Immature natural killer cell (primary cell): ENCODE data around the gene GPC1. TPM values are rescaled to one million over a fixed set of nuclear protein-coding genes. Genes with fewer than 3 reads are reported as not detected.

ENCODE experiments used
- DNase-seq, 3 donors: peaks; one replicate each; pipeline ENCODE4 v3.0.0; 2022; ENCODE audit warnings: mixed read lengths in 1 of 3
- H3K27ac Mint-ChIP-seq, 6 donors: one replicate each; pipeline ENCODE4 v1.8.0; 2020; ENCODE audit warnings: mixed read lengths in 6 of 6, mild to moderate bottlenecking in 5 of 6, inconsistent platforms in 4 of 6, moderate library complexity in 3 of 6
- H3K27me3 Mint-ChIP-seq, 3 donors: one replicate each; pipeline ENCODE4 v1.8.0; 2020 to 2021; ENCODE audit warnings: low read depth in 3 of 3, mild to moderate bottlenecking in 3 of 3, mixed read lengths in 3 of 3, moderate library complexity in 3 of 3, inconsistent platforms in 1 of 3
- H3K36me3 Mint-ChIP-seq, 3 donors: one replicate each; pipeline ENCODE4 v1.8.0; 2020; ENCODE audit warnings: mixed read lengths in 3 of 3, inconsistent platforms in 2 of 3, mild to moderate bottlenecking in 2 of 3
- H3K4me1 Mint-ChIP-seq, 2 donors: one replicate each; pipeline ENCODE4 v1.8.0; 2020; ENCODE audit warnings: inconsistent platforms in 2 of 2, mild to moderate bottlenecking in 2 of 2, mixed read lengths in 2 of 2, moderate library complexity in 1 of 2
- H3K4me3 Mint-ChIP-seq, 5 donors: one replicate each; pipeline ENCODE4 v1.8.0; 2020; ENCODE audit warnings: mild to moderate bottlenecking in 5 of 5, mixed read lengths in 5 of 5, inconsistent platforms in 3 of 5, moderate library complexity in 3 of 5
- H3K9me3 Mint-ChIP-seq, 6 donors: one replicate each; pipeline ENCODE4 v1.8.0; 2020; ENCODE audit warnings: mild to moderate bottlenecking in 6 of 6, mixed read lengths in 6 of 6, inconsistent platforms in 4 of 6, moderate library complexity in 3 of 6
- polyA plus RNA-seq, 3 donors: library from polyadenylated mRNA; unstranded; fragments of 300-500 nt; fragmentation: Illumina TruSeq; gene quantifications; one replicate each; pipeline ENCODE4 v1.2.3, GENCODE V29; 2021

The GPC1 gene
- polyA plus RNA-seq, 3 donors from 2014 or later, result not detected

- H3K36me3 Mint-ChIP-seq, result peaks cover 4 to 7% (median 6%) of the 10 kb centered on the region in 3 donors
- no peak overlapping the region for H3K4me3 Mint-ChIP-seq
- no peaks in the 10 kb centered on the region for H3K27me3 Mint-ChIP-seq
- DNase-seq, result no peak
- peaks cover 0 to 2% of the 10 kb centered on the region in 2 donors for H3K4me1 Mint-ChIP-seq
- no peak overlapping the region for H3K27ac Mint-ChIP-seq
- no peaks in the 10 kb centered on the region for H3K9me3 Mint-ChIP-seq
Measured at GRCh38 chr2:240467149-240467642, 31.7 kb downstream of the GPC1 start.

GRCh38 chr2:240467659-240468302 lies 32.3 kb downstream of the GPC1 start:
- Mint-ChIP-seq H3K9me3 (no peaks in the 10 kb centered on the region), H3K36me3 (peaks cover 4 to 7% (median 6%) of the 10 kb centered on the region in 3 donors), H3K27me3 (no peaks in the 10 kb centered on the region), H3K27ac (no peak overlapping the region), H3K4me3 (no peak overlapping the region), H3K4me1 (peaks cover 0 to 2% of the 10 kb centered on the region in 2 donors)
- DNase-seq, result no peak

GRCh38 chr2:240468303-240469238 lies 33.1 kb downstream of the GPC1 start:
- peaks cover 7 to 13% (median 10%) of the 10 kb centered on the region in 3 donors for H3K36me3 Mint-ChIP-seq
- DNase-seq, result no peak
- peaks cover 0 to 2% of the 10 kb centered on the region in 2 donors for H3K4me1 Mint-ChIP-seq
- H3K27ac Mint-ChIP-seq, result no peak overlapping the region
- H3K27me3 Mint-ChIP-seq, result no peaks in the 10 kb centered on the region
- H3K9me3 Mint-ChIP-seq, result peaks cover 0 to 7% (median 6%) of the 10 kb centered on the region in 6 donors
- no peak overlapping the region for H3K4me3 Mint-ChIP-seq

GRCh38 chr2:240469239-240469636 lies 33.8 kb downstream of the GPC1 start:
- Mint-ChIP-seq H3K9me3 (peaks cover 0 to 12% (median 10%) of the 10 kb centered on the region in 6 donors), H3K36me3 (peaks cover 10 to 16% (median 14%) of the 10 kb centered on the region in 3 donors), H3K27me3 (no peaks in the 10 kb centered on the region), H3K4me1 (peaks cover 0 to 2% of the 10 kb centered on the region in 2 donors), H3K27ac (no peak overlapping the region), H3K4me3 (peak overlapping the region in 1 of 5 donors; percentile 38)
- no peak for DNase-seq

GRCh38 chr2:240469740-240470139 lies 34.3 kb downstream of the GPC1 start:
- DNase-seq, result no peak
- Mint-ChIP-seq H3K4me1 (no peaks in the 10 kb centered on the region), H3K27ac (no peak overlapping the region), H3K27me3 (no peaks in the 10 kb centered on the region), H3K9me3 (peaks cover 0 to 17% (median 14%) of the 10 kb centered on the region in 6 donors), H3K4me3 (peak overlapping the region in 1 of 5 donors; percentile 38), H3K36me3 (peaks cover 12 to 19% (median 17%) of the 10 kb centered on the region in 3 donors)

- Mint-ChIP-seq H3K27ac (no peak overlapping the region), H3K27me3 (peaks cover 0 to 2% (median 0%) of the 10 kb centered on the region in 3 donors), H3K4me3 (no peak overlapping the region), H3K4me1 (no peaks in the 10 kb centered on the region), H3K9me3 (peaks cover 0 to 21% (median 17%) of the 10 kb centered on the region in 6 donors), H3K36me3 (peaks cover 16 to 23% (median 21%) of the 10 kb centered on the region in 3 donors)
- DNase-seq, result no peak
Measured at GRCh38 chr2:240472078-240472790, 36.8 kb downstream of the GPC1 start.

GRCh38 chr2:240473211-240473610 lies 37.7 kb downstream of the GPC1 start:
- Mint-ChIP-seq H3K36me3 (peaks cover 16 to 23% (median 21%) of the 10 kb centered on the region in 3 donors), H3K27ac (no peak overlapping the region), H3K27me3 (peaks cover 0 to 2% (median 0%) of the 10 kb centered on the region in 3 donors), H3K4me3 (no peak overlapping the region), H3K4me1 (no peaks in the 10 kb centered on the region), H3K9me3 (peaks cover 0 to 21% (median 17%) of the 10 kb centered on the region in 6 donors)
- DNase-seq, result no peak

GRCh38 chr2:240477916-240478315 lies 42.5 kb downstream of the GPC1 start:
- peaks cover 10 to 22% (median 21%) of the 10 kb centered on the region in 3 donors for H3K36me3 Mint-ChIP-seq
- no peak overlapping the region for H3K4me3 Mint-ChIP-seq

GRCh38 chr2:240478346-240479110 lies 43.1 kb downstream of the GPC1 start:
- no peak overlapping the region for H3K4me3 Mint-ChIP-seq
- peaks cover 0 to 15% (median 10%) of the 10 kb centered on the region in 6 donors for H3K9me3 Mint-ChIP-seq
- no peaks in the 10 kb centered on the region for H3K4me1 Mint-ChIP-seq
- no peak for DNase-seq
- peaks cover 0 to 2% (median 0%) of the 10 kb centered on the region in 3 donors for H3K27me3 Mint-ChIP-seq
- peak overlapping the region in 1 of 6 donors; percentile 41 for H3K27ac Mint-ChIP-seq
- H3K36me3 Mint-ChIP-seq, result peaks cover 10 to 17% (median 17%) of the 10 kb centered on the region in 3 donors

More at GRCh38 chr2:240477916-240478315, 42.5 kb downstream of the GPC1 start:
- Mint-ChIP-seq H3K4me1 (no peaks in the 10 kb centered on the region), H3K9me3 (peaks cover 0 to 21% (median 16%) of the 10 kb centered on the region in 6 donors), H3K27ac (no peak overlapping the region), H3K27me3 (peaks cover 0 to 2% (median 0%) of the 10 kb centered on the region in 3 donors)
- DNase-seq, result no peak

GRCh38 chr2:240479111-240479501 lies 43.6 kb downstream of the GPC1 start:
- H3K4me1 Mint-ChIP-seq, result no peaks in the 10 kb centered on the region
- no peak for DNase-seq
- H3K4me3 Mint-ChIP-seq, result no peak overlapping the region
- peak overlapping the region in 1 of 6 donors; percentile 41 for H3K27ac Mint-ChIP-seq
- peaks cover 0 to 2% (median 0%) of the 10 kb centered on the region in 3 donors for H3K27me3 Mint-ChIP-seq
- H3K36me3 Mint-ChIP-seq, result peaks cover 6 to 17% (median 16%) of the 10 kb centered on the region in 3 donors
- peaks cover 0 to 10% (median 6%) of the 10 kb centered on the region in 6 donors for H3K9me3 Mint-ChIP-seq

GRCh38 chr2:240480834-240481623 lies 45.6 kb downstream of the GPC1 start:
- Mint-ChIP-seq H3K4me1 (no peaks in the 10 kb centered on the region), H3K36me3 (peaks cover 0 to 11% (median 9%) of the 10 kb centered on the region in 3 donors), H3K4me3 (no peak overlapping the region), H3K27me3 (no peaks in the 10 kb centered on the region), H3K9me3 (no peaks in the 10 kb centered on the region), H3K27ac (no peak overlapping the region)
- no peak for DNase-seq

GRCh38 chr2:240481720-240482119 lies 46.3 kb downstream of the GPC1 start:
- no peaks in the 10 kb centered on the region for H3K27me3 Mint-ChIP-seq
- H3K4me3 Mint-ChIP-seq, result no peak overlapping the region
- H3K36me3 Mint-ChIP-seq, result peaks cover 0 to 11% (median 9%) of the 10 kb centered on the region in 3 donors
- peaks cover 0 to under 1% (median 0%) of the 10 kb centered on the region in 6 donors for H3K9me3 Mint-ChIP-seq
- H3K4me1 Mint-ChIP-seq, result no peaks in the 10 kb centered on the region
- H3K27ac Mint-ChIP-seq, result no peak overlapping the region
- no peak for DNase-seq
